HepG2 (cell line): ENCODE measurements around the gene CADM3. TPM values are rescaled to one million over a fixed set of nuclear protein-coding genes. Genes with fewer than 3 reads are reported as not detected.

Source experiments
- ATAC-seq: fragments of 200-7000 bp; cut with Tn5 transposase; 3 replicates; pipeline ENCODE4 v1.9.1; 2020; ENCODE audit warnings: mild to moderate bottlenecking, moderate library complexity
- BruUV-seq: library from RNA; stranded (reverse); fragments of 400-500 nt; replicated peaks from 2 replicates; lab custom pipeline; 2021; lab: Mats Ljungman, UMichigan
- CTCF ChIA-PET: fragments of 300-600 bp; formaldehyde crosslinking; extraction: SDS; loops from one replicate; lab custom pipeline; 2021; ENCODE audit warnings: low total read pairs, inconsistent platforms, low intra/inter-chr PET ratio; lab: Yijun Ruan, JAX
- POLR2A ChIA-PET: fragments of 350-600 bp; sonication (Branson Sonifier 250); formaldehyde crosslinking; loops from one replicate; lab custom pipeline; 2020; ENCODE audit warnings: antibody characterized with exemption, inconsistent platforms; lab: Yijun Ruan, JAX
- DNase-seq: peaks from one replicate; pipeline ENCODE4 v3.0.0-alpha.2; 2015; ENCODE audit warnings: low spot score
- FAIRE-seq: peaks from 3 replicates; lab custom pipeline; 2011; peaks lifted over from hg19 to GRCh38; lab: Jason Lieb, UNC
- H2AFZ ChIP-seq: one replicate; pipeline ENCODE4 v1.6.1; 2011; ENCODE audit warnings: low read length, inconsistent platforms
- H3K27ac ChIP-seq: fragments of 300-600 bp; 3 replicates; pipeline ENCODE4 v1.8.0; 2011; ENCODE audit warnings: mixed run types, mild to moderate bottlenecking, mixed read lengths, low read length, inconsistent platforms; ENCODE audit not compliant: insufficient read depth; ENCODE audit errors: extremely low read length
- H3K27me3 ChIP-seq, 2 experiments: fragments of 200-600 bp in 1 of 2; 2 replicates in 1 of 2; 3 replicates in 1 of 2; pipeline versions ENCODE4 v1.6.0 to v1.8.0; 2011; ENCODE audit warnings: low read length in 2 of 2, mild to moderate bottlenecking in 2 of 2, moderate library complexity in 2 of 2, inconsistent platforms in 1 of 2; ENCODE audit not compliant: insufficient read depth in 2 of 2, control insufficient read depth in 1 of 2
- H3K36me3 ChIP-seq, 2 experiments: fragments of 200-600 bp in 1 of 2; replicated peaks in 1 of 2; 2 replicates in 1 of 2; 3 replicates in 1 of 2; pipeline versions ENCODE4 v1.5.1 to v1.8.0; 2011; ENCODE audit warnings: low read length in 2 of 2, inconsistent platforms in 1 of 2; ENCODE audit not compliant: insufficient read depth in 2 of 2, control insufficient read depth in 1 of 2
- H3K4me1 ChIP-seq: 2 replicates; pipeline ENCODE4 v1.5.1; 2012; ENCODE audit warnings: low read length, inconsistent platforms; ENCODE audit not compliant: insufficient read depth
- H3K4me2 ChIP-seq: 2 replicates; pipeline ENCODE4 v1.6.0; 2011; ENCODE audit warnings: low read depth, low read length, inconsistent platforms
- H3K4me3 ChIP-seq, 3 experiments: fragments of 200-600 bp in 1 of 3; sonication (generic), shearing (Covaris generic) in 1 of 3; replicated peaks in 1 of 3; 2 replicates each; pipeline ENCODE4 v1.5.1; 2011 to 2016; ENCODE audit warnings: low read length in 3 of 3, inconsistent platforms in 2 of 3, low read depth in 2 of 3, mild to moderate bottlenecking in 2 of 3, control low read depth in 1 of 3, mixed read lengths in 1 of 3; ENCODE audit not compliant: insufficient read depth in 1 of 3
- H3K79me2 ChIP-seq: one replicate; pipeline ENCODE4 v1.6.1; 2011; ENCODE audit warnings: low read length, inconsistent platforms; ENCODE audit not compliant: insufficient read depth
- H3K9ac ChIP-seq: 2 replicates; pipeline ENCODE4 v1.6.0; 2011; ENCODE audit warnings: mild to moderate bottlenecking, low read depth, low read length, inconsistent platforms; ENCODE audit not compliant: insufficient read depth
- H3K9me3 ChIP-seq: 2 replicates; pipeline ENCODE4 v1.5.1; 2012; ENCODE audit warnings: mild to moderate bottlenecking, low read length
- H4K20me1 ChIP-seq: 2 replicates; pipeline ENCODE4 v1.6.0; 2011; ENCODE audit warnings: inconsistent platforms, mild to moderate bottlenecking, low read length, moderate library complexity; ENCODE audit not compliant: insufficient read depth
- CC2D1A ChIP-seq: sonication (generic); formaldehyde crosslinking; IDR thresholded peaks from 2 replicates; pipeline ENCODE4 v1.8.1; 2023; ENCODE audit warnings: mild to moderate bottlenecking, missing genetic modification reagents
- ISX ChIP-seq: sonication (generic); formaldehyde crosslinking; conservative IDR thresholded peaks from 2 replicates; pipeline ENCODE4 v1.5.0; 2020; ENCODE audit warnings: missing genetic modification reagents
- NFIC ChIP-seq: IDR thresholded peaks from 2 replicates; pipeline ENCODE4 v1.6.1; 2012; ENCODE audit warnings: mild to moderate bottlenecking, low read length, inconsistent platforms
- NRL ChIP-seq: sonication (generic); formaldehyde crosslinking; IDR thresholded peaks from 2 replicates; pipeline ENCODE4 v1.5.0; 2020; ENCODE audit warnings: missing genetic modification reagents, mild to moderate bottlenecking, moderate library complexity, borderline replicate concordance
- TAF15 ChIP-seq: fragments of 200-400 bp; formaldehyde crosslinking; IDR thresholded peaks from one replicate; pipeline ENCODE4 v1.6.1; 2018; ENCODE audit warnings: mild to moderate bottlenecking, low read depth, low read length; ENCODE audit not compliant: poor library complexity, severe bottlenecking
- TIGD3 ChIP-seq: sonication (generic); formaldehyde crosslinking; IDR thresholded peaks from 2 replicates; pipeline ENCODE4 v1.5.1; 2020; ENCODE audit warnings: mild to moderate bottlenecking, missing genetic modification reagents, borderline replicate concordance
- ZBTB4 ChIP-seq: sonication (generic); formaldehyde crosslinking; IDR thresholded peaks from 2 replicates; pipeline ENCODE4 v1.4.0; 2020; ENCODE audit warnings: missing genetic modification reagents, mild to moderate bottlenecking, borderline replicate concordance
- ZNF207 ChIP-seq: fragments of 450-650 bp; IDR thresholded peaks from 2 replicates; pipeline ENCODE4 v1.6.1; 2016; ENCODE audit warnings: antibody characterized with exemption, borderline replicate concordance
- ZNF75D ChIP-seq: sonication (generic); formaldehyde crosslinking; IDR thresholded peaks from 2 replicates; pipeline ENCODE4 v1.8.1; 2023; ENCODE audit warnings: missing genetic modification reagents, mild to moderate bottlenecking, borderline replicate concordance
- WGBS: methylation state at CpG from one replicate; pipeline ENCODE4 v1.1.6; 2017; ENCODE audit warnings: low lambda C conversion rate; 5-methylcytosine and 5-hydroxymethylcytosine counted together
- in situ Hi-C: cut with HindIII; loops from 2 replicates; pipeline ENCODE4 v1.10.0; 2017; ENCODE audit warnings: low pct_unique_long_range_greater_than_20kb; ENCODE audit not compliant: extremely low pct_ligation_motif_present
- intact Hi-C: fragments of 100-400 bp; cut with micrococcal nuclease; formaldehyde crosslinking; loops from one replicate; pipeline ENCODE4 v1.10.0; 2022; ENCODE audit not compliant: unreplicated experiment
- polyA plus RNA-seq, 8 experiments: library from polyadenylated mRNA; depleted of rRNA in 3 of 8; stranded (reverse) in 7 of 8; unstranded in 1 of 8; fragments of >200 nt; fragmentation: Illumina TruSeq in 4 of 8; extraction: Trizol in 4 of 8; gene quantifications; 2 replicates each; pipeline versions ENCODE4 v1.2.1 to v1.2.3, GENCODE V29; 2011 to 2016; ENCODE audit warnings: low read depth in 4 of 8, missing spikeins in 1 of 8, mixed read lengths in 1 of 8; ENCODE audit not compliant: insufficient read depth in 1 of 8
- total RNA-seq, 5 experiments: library from RNA; depleted of rRNA; stranded (reverse); fragments of >200 nt; fragmentation: Illumina TruSeq; extraction: Trizol; gene quantifications; 2 replicates each; pipeline ENCODE4 v1.2.3, GENCODE V29; 2016; ENCODE audit warnings: low read depth in 1 of 5
- TF ChIP-seq, protein P1 (sequence below): sonication (generic); formaldehyde crosslinking; IDR thresholded peaks from 2 replicates; pipeline ENCODE4 v1.5.1; 2020; ENCODE audit warnings: mild to moderate bottlenecking, moderate library complexity, missing genetic modification reagents
- TF ChIP-seq, protein P2 (sequence below): IDR thresholded peaks from 2 replicates; pipeline ENCODE4 v1.6.1; 2016; ENCODE audit warnings: missing genetic modification reagents, missing compliant biosample characterization

Gene CADM3
- total and polyA plus RNA-seq, 2 of the 13 experiments (the other 11 are each of a cell fraction or from before 2014, with no cell fraction given), result not detected

DNA sequence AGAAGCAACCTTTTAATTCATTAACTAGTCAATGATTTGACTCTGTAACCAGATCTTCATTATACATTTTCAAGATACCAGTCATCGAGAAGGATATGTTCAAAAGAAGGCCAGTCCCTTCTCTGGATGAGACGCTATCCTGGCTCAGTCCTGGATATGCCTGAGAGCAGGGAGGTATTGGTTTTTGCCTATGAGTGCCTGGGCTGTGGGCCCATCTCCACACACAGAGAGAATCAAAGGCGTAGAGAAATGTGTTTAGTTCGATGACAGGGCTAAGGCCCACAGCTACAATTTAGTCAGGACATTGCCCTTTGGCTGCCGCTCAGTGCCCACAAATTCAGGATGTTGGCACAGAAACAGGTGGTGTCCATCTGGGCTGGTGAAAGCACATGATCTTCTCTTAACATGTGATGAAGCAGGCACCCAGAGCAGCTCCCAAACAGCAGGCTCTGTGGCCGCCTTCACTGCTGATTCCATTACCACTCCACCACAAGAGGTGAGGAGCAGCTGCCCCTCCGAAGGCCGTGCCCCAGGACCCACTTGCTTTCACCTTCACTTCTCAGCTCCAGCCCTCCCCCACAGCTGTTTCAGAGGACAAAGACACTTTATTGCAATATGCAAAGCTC lies 58.0 kb downstream of the CADM3 start:
- 3% methylated on average over 5 of the region's 8 CpGs for WGBS
- Histone ChIP-seq H3K79me2 (no peaks in the 10 kb centered on the region), H3K9ac (no peak overlapping the region), H3K4me1 (no peaks in the 10 kb centered on the region), H3K9me3 (no peaks in the 10 kb centered on the region), H3K4me3 (no peak overlapping the region), H2AFZ (no peak overlapping the region), H3K36me3 (no peaks in the 10 kb centered on the region), H3K27ac (no peak overlapping the region), H4K20me1 (no peaks in the 10 kb centered on the region), H3K4me2 (no peak overlapping the region), H3K27me3 (no peaks in the 10 kb centered on the region)
- in situ Hi-C loops (no loop called here), intact Hi-C loops (no loop called here)
- BruUV-seq, result no TSS peak
- CTCF ChIA-PET, result no interaction called here
- FAIRE-seq, result no peak
- TF ChIP-seq ZNF75D (CRISPR knock-in tag), result no peak
- no peak for TF ChIP-seq TAF15
- no peak for TF ChIP-seq TIGD3 (CRISPR knock-in tag)
- POLR2A ChIA-PET, result no interaction called here
- no peak for ATAC-seq
- DNase-seq, result no peak

GRCh38 chr1:159229896-159230295 lies 58.5 kb downstream of the CADM3 start:
- Histone ChIP-seq H3K9ac (no peak overlapping the region), H3K27ac (no peak overlapping the region), H3K36me3 (no peaks in the 10 kb centered on the region), H3K4me3 (no peak overlapping the region), H3K79me2 (no peaks in the 10 kb centered on the region), H2AFZ (no peak overlapping the region), H3K27me3 (no peaks in the 10 kb centered on the region), H3K4me1 (no peaks in the 10 kb centered on the region), H3K9me3 (no peaks in the 10 kb centered on the region), H4K20me1 (no peaks in the 10 kb centered on the region), H3K4me2 (no peak overlapping the region)
- BruUV-seq, result no TSS peak
- FAIRE-seq, result no peak
- ChIA-PET CTCF (no interaction called here), POLR2A (no interaction called here)
- ATAC-seq, result no peak
- DNase-seq, result no peak
- intact Hi-C loops (no loop called here), in situ Hi-C loops (no loop called here)
- 4% methylated on average over 1 of the region's 1 CpG for WGBS
- TF ChIP-seq ZNF207, result no peak
- TF ChIP-seq NRL, result no peak
- TF ChIP-seq, protein P1, sequence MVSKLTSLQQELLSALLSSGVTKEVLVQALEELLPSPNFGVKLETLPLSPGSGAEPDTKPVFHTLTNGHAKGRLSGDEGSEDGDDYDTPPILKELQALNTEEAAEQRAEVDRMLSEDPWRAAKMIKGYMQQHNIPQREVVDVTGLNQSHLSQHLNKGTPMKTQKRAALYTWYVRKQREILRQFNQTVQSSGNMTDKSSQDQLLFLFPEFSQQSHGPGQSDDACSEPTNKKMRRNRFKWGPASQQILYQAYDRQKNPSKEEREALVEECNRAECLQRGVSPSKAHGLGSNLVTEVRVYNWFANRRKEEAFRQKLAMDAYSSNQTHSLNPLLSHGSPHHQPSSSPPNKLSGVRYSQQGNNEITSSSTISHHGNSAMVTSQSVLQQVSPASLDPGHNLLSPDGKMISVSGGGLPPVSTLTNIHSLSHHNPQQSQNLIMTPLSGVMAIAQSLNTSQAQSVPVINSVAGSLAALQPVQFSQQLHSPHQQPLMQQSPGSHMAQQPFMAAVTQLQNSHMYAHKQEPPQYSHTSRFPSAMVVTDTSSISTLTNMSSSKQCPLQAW, result no peak
- no peak for TF ChIP-seq ZBTB4
- no peak for TF ChIP-seq CC2D1A
- TF ChIP-seq ISX (CRISPR knock-in tag), result no peak
- TF ChIP-seq, protein P2, sequence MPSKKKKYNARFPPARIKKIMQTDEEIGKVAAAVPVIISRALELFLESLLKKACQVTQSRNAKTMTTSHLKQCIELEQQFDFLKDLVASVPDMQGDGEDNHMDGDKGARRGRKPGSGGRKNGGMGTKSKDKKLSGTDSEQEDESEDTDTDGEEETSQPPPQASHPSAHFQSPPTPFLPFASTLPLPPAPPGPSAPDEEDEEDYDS, result no peak
- TF ChIP-seq NFIC, result no peak
